CD14-positive monocyte (primary cell): ENCODE results near the gene RFPL4AL1. TPM values are rescaled to one million over a fixed set of nuclear protein-coding genes. Genes with fewer than 3 reads are reported as not detected.

Source experiments
- DNase-seq, 3 donors: peaks; one replicate each; pipeline ENCODE4 v3.0.0-alpha.2; 2011 to 2022
- H2AFZ ChIP-seq: 2 replicates; pipeline ENCODE4 v1.6.0; 2012; ENCODE audit warnings: mild to moderate bottlenecking, low read depth, low read length, inconsistent platforms; ENCODE audit not compliant: insufficient read depth, poor library complexity, severe bottlenecking
- H3K27ac ChIP-seq, 2 donors: 1 replicate in 1 of 2; 2 replicates in 1 of 2; pipeline ENCODE4 v1.5.1; 2012 to 2013; ENCODE audit warnings: low read length in 2 of 2, control low read depth in 1 of 2, inconsistent platforms in 1 of 2, low read depth in 1 of 2, mild to moderate bottlenecking in 1 of 2
- H3K27me3 ChIP-seq, 2 donors: one replicate each; pipeline versions ENCODE4 v1.6.0 to v1.6.1; 2011 to 2013; ENCODE audit warnings: low read length in 2 of 2; ENCODE audit not compliant: control insufficient read depth in 2 of 2, insufficient read depth in 2 of 2
- H3K36me3 ChIP-seq, 2 donors: replicated peaks in 1 of 2; 1 replicate in 1 of 2; 2 replicates in 1 of 2; pipeline versions ENCODE4 v1.5.1 to v1.6.1; 2012 to 2013; ENCODE audit warnings: low read length in 2 of 2, control low read depth in 1 of 2, inconsistent platforms in 1 of 2, mild to moderate bottlenecking in 1 of 2; ENCODE audit not compliant: insufficient read depth in 2 of 2, control insufficient read depth in 1 of 2
- H3K4me1 ChIP-seq, 2 donors: 1 replicate in 1 of 2; 2 replicates in 1 of 2; pipeline versions ENCODE4 v1.5.1 to v1.6.1; 2012 to 2013; ENCODE audit warnings: low read length in 2 of 2, control low read depth in 1 of 2, inconsistent platforms in 1 of 2, mild to moderate bottlenecking in 1 of 2, moderate library complexity in 1 of 2; ENCODE audit not compliant: insufficient read depth in 2 of 2, control insufficient read depth in 1 of 2
- H3K4me2 ChIP-seq: replicated peaks from 2 replicates; pipeline ENCODE3; 2012; ENCODE audit warnings: low read length, moderate library complexity, mild to moderate bottlenecking; ENCODE audit not compliant: poor library complexity, severe bottlenecking; ENCODE audit errors: extremely low read depth
- H3K4me3 ChIP-seq, 3 experiments: fragments of 200-600 bp in 1 of 3; sonication (generic) in 1 of 3; replicated peaks in 1 of 3; 1 replicate in 2 of 3; 2 replicates in 1 of 3; pipeline ENCODE4 v1.5.1; 2011 to 2013; ENCODE audit warnings: low read length in 3 of 3, mild to moderate bottlenecking in 3 of 3, control low read depth in 2 of 3, low read depth in 2 of 3, inconsistent platforms in 1 of 3, moderate library complexity in 1 of 3
- H3K79me2 ChIP-seq: 2 replicates; pipeline ENCODE4 v1.6.0; 2012; ENCODE audit warnings: mild to moderate bottlenecking, control low read depth, inconsistent platforms, low read length, moderate library complexity; ENCODE audit not compliant: insufficient read depth
- H3K9ac ChIP-seq: 2 replicates; pipeline ENCODE4 v1.6.0; 2017; ENCODE audit warnings: low read length, mild to moderate bottlenecking; ENCODE audit not compliant: insufficient read depth, poor library complexity, severe bottlenecking
- H3K9me3 ChIP-seq, 2 donors: replicated peaks in 1 of 2; 1 replicate in 1 of 2; 2 replicates in 1 of 2; pipeline versions ENCODE4 v1.5.1 to v1.6.1; 2012 to 2013; ENCODE audit warnings: low read length in 2 of 2, control low read depth in 1 of 2; ENCODE audit not compliant: control insufficient read depth in 1 of 2, insufficient read depth in 1 of 2
- H4K20me1 ChIP-seq: 2 replicates; pipeline ENCODE4 v1.6.0; 2012; ENCODE audit warnings: mild to moderate bottlenecking, low read length, control low read depth, moderate library complexity; ENCODE audit not compliant: insufficient read depth
- H3K27ac Mint-ChIP-seq, 7 donors: one replicate each; pipeline ENCODE4 v1.8.0; 2020; ENCODE audit warnings: mild to moderate bottlenecking in 7 of 7, mixed read lengths in 7 of 7, moderate library complexity in 6 of 7, inconsistent platforms in 2 of 7
- H3K27me3 Mint-ChIP-seq, 3 donors: one replicate each; pipeline ENCODE4 v1.8.0; 2021 to 2022; ENCODE audit warnings: low read depth in 3 of 3, mild to moderate bottlenecking in 3 of 3, mixed read lengths in 3 of 3, moderate library complexity in 3 of 3, inconsistent platforms in 1 of 3
- H3K36me3 Mint-ChIP-seq, 2 donors: one replicate each; pipeline ENCODE4 v1.8.0; 2020; ENCODE audit warnings: mixed read lengths in 2 of 2, inconsistent platforms in 1 of 2, mild to moderate bottlenecking in 1 of 2
- H3K4me1 Mint-ChIP-seq: one replicate; pipeline ENCODE4 v1.8.0; 2020; ENCODE audit warnings: mild to moderate bottlenecking, mixed read lengths
- H3K4me3 Mint-ChIP-seq, 2 donors: one replicate each; pipeline ENCODE4 v1.8.0; 2020; ENCODE audit warnings: mild to moderate bottlenecking in 2 of 2, mixed read lengths in 2 of 2, moderate library complexity in 1 of 2
- H3K9me3 Mint-ChIP-seq, 7 donors: one replicate each; pipeline ENCODE4 v1.8.0; 2020 to 2022; ENCODE audit warnings: mixed read lengths in 7 of 7, mild to moderate bottlenecking in 6 of 7, moderate library complexity in 6 of 7, inconsistent platforms in 2 of 7
- CTCF ChIP-seq: fragments of 200-600 bp; IDR thresholded peaks from one replicate; pipeline ENCODE4 v1.8.0; 2022; ENCODE audit warnings: antibody characterized with exemption, mild to moderate bottlenecking
- WGBS: methylation state at CpG from one replicate; pipeline ENCODE4 v1.1.5; 2013; ENCODE audit warnings: missing lambda C conversion rate; ENCODE audit not compliant: insufficient coverage; 5-methylcytosine and 5-hydroxymethylcytosine counted together
- intact Hi-C, 2 donors: fragments of 100-400 bp; cut with micrococcal nuclease; formaldehyde crosslinking; loops; one replicate each; pipeline versions ENCODE4 v1.15.0 to v1.15.1; 2023
- polyA plus RNA-seq, 3 donors: library from polyadenylated mRNA; depleted of rRNA in 1 of 3; unstranded in 2 of 3; stranded (reverse) in 1 of 3; fragments of 300-500 nt in 2 of 3; fragments of >200 nt in 1 of 3; fragmentation: Illumina TruSeq in 2 of 3; gene quantifications; 1 replicate in 2 of 3; 2 replicates in 1 of 3; pipeline ENCODE4 v1.2.3, GENCODE V29; 2012 to 2021

RFPL4AL1 gene
- polyA plus RNA-seq, 3 donors = 1.1 to 1.3 TPM; not detected in 1

GRCh38 chr19:55801416-55801815 lies 32.5 kb downstream of the RFPL4AL1 start:
- Histone ChIP-seq H2AFZ (no peak overlapping the region), H3K27ac (no peak overlapping the region), H3K4me1 (no peaks in the 10 kb centered on the region), H3K9ac (no peak overlapping the region), H3K9me3 (peaks cover 4 to 8% of the 10 kb centered on the region in 2 donors), H3K4me2 (no peak overlapping the region), H3K4me3 (no peak overlapping the region), H3K36me3 (no peaks in the 10 kb centered on the region), H3K27me3 (no peaks in the 10 kb centered on the region), H3K79me2 (no peaks in the 10 kb centered on the region), H4K20me1 (no peaks in the 10 kb centered on the region)
- Mint-ChIP-seq H3K4me3 (no peak overlapping the region), H3K27me3 (peaks cover 0 to 3% (median 2%) of the 10 kb centered on the region in 3 donors), H3K4me1 (no peaks in the 10 kb centered on the region), H3K36me3 (no peaks in the 10 kb centered on the region), H3K9me3 (peaks cover 6 to 33% (median 17%) of the 10 kb centered on the region in 7 donors), H3K27ac (no peak overlapping the region)
- no peak for DNase-seq
- intact Hi-C loops = no loop called here
- no peak for TF ChIP-seq CTCF
- WGBS = 86% methylated on average over 3 of the region's 7 CpGs

- no peak overlapping the region for H3K4me3 Mint-ChIP-seq
- peaks cover 9 to 12% of the 10 kb centered on the region in 2 donors for H3K9me3 ChIP-seq
- H3K27ac ChIP-seq = no peak overlapping the region
- H4K20me1 ChIP-seq = no peaks in the 10 kb centered on the region
- no peak for DNase-seq
- intact Hi-C loops = no loop called here
- TF ChIP-seq CTCF = no peak
- H3K36me3 Mint-ChIP-seq = no peaks in the 10 kb centered on the region
- H3K27me3 Mint-ChIP-seq = peaks cover 0 to 3% (median 2%) of the 10 kb centered on the region in 3 donors
- no peaks in the 10 kb centered on the region for H3K4me1 Mint-ChIP-seq
- no peak overlapping the region for H3K9ac ChIP-seq
- no peaks in the 10 kb centered on the region for H3K4me1 ChIP-seq
- peaks cover 7 to 38% (median 18%) of the 10 kb centered on the region in 7 donors for H3K9me3 Mint-ChIP-seq
- no peak overlapping the region for H3K4me2 ChIP-seq
- H3K27ac Mint-ChIP-seq = no peak overlapping the region
- no peaks in the 10 kb centered on the region for H3K27me3 ChIP-seq
- H3K36me3 ChIP-seq = no peaks in the 10 kb centered on the region
- H2AFZ ChIP-seq = no peak overlapping the region
- H3K4me3 ChIP-seq = no peak overlapping the region
- H3K79me2 ChIP-seq = no peaks in the 10 kb centered on the region
- no CpG with 5 or more reads among the region's 2 CpGs for WGBS
Observed at GRCh38 chr19:55802281-55802680, 33.4 kb downstream of the RFPL4AL1 start.
